GM19099 (cell line): Measurements from ENCODE around the gene DAB1.

Source experiments
- POLR2A ChIP-seq: IDR thresholded peaks from 3 replicates; pipeline ENCODE4 v1.6.1; 2011; ENCODE audit warnings: low read depth; ENCODE audit not compliant: insufficient read length; ENCODE audit errors: extremely low read depth

The DAB1 gene

DNA sequence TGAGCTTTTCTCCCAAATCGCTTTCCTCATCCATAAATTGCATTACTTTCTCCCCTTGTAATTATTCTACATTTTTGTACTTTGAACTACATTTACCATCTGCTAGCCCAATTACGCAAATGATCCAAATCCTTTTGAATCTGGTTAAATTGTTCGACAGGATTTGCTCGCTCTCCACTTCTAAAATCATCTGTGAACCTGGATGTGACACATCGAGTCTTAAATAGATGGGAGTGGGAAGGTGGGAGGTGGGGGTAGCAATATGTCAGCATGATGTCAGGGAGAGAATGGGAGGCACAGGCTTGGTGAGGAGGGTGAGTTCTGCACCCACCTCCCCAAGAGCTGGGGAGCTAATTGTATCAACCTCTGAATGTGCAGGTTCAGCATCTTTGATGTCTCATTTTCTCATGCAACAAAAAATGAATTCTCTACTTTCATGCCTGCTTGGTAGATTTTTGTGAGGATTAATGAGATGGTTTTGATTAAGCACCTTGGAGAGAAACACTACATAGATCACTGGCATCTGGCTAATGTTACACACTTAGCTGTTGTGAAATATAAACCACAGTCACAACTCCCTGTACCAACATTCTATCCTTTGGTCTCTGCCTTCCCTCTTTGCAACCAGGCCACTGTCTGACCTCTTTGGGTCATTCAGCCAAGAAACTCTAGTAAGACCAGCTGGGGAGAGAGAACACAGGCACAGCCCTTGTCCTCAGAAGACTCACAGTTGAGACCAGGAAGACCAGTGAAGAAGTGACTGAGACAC, 165.1 kb downstream of the DAB1 start:
- no peak for TF ChIP-seq POLR2A

DNA sequence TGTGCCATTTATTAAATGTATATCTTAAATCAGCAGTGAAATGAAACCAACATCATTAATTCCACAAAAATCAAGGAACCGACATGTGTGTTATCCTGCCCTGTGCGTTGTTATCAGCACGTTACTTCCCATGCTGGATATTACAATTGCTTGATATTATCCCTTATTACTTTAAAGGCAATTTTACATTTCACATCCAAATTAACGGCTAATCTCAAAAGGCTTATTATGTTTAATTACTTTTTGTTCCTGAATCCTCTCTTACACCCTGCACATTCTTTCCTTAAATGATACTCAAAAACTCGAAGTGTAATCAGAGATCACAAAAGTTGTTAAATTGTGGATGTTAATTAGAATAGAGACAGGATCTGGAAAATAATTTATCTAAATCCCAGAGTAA, 167.9 kb downstream of the DAB1 start:
- TF ChIP-seq POLR2A = no peak

- no peak for TF ChIP-seq POLR2A
These were observed 169.8 kb downstream of the DAB1 start for GRCh38 chr1:57254022-57254421.

- no peak for TF ChIP-seq POLR2A
These were observed 171.1 kb downstream of the DAB1 start for GRCh38 chr1:57252597-57253294.

- TF ChIP-seq POLR2A = no peak
These were observed 173.8 kb downstream of the DAB1 start for GRCh38 chr1:57250021-57250420.

DNA sequence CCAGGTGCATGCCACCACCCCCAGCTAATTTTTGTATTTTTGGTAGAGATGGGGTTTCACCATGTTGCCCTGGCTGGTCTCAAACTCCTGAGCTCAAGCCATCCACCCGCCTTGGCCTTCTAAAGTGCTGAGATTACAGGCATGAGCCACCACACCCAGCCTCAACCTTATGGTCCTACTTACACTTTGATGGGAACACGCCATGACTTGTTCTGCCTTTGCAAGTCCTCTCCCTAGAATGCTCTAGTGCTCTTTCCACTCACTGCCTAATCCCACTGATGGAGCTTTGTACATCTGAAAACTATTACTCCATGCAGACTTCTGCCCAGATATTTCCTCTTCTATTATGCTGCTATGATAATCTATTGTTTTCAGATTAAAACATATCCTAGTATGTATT, 174.3 kb downstream of the DAB1 start:
- no peak for TF ChIP-seq POLR2A

GRCh38 chr1:57248830-57249229, 175.0 kb downstream of the DAB1 start:
- TF ChIP-seq POLR2A = no peak

- TF ChIP-seq POLR2A = no peak
These were observed 185.6 kb downstream of the DAB1 start for GRCh38 chr1:57238233-57238781.

DNA sequence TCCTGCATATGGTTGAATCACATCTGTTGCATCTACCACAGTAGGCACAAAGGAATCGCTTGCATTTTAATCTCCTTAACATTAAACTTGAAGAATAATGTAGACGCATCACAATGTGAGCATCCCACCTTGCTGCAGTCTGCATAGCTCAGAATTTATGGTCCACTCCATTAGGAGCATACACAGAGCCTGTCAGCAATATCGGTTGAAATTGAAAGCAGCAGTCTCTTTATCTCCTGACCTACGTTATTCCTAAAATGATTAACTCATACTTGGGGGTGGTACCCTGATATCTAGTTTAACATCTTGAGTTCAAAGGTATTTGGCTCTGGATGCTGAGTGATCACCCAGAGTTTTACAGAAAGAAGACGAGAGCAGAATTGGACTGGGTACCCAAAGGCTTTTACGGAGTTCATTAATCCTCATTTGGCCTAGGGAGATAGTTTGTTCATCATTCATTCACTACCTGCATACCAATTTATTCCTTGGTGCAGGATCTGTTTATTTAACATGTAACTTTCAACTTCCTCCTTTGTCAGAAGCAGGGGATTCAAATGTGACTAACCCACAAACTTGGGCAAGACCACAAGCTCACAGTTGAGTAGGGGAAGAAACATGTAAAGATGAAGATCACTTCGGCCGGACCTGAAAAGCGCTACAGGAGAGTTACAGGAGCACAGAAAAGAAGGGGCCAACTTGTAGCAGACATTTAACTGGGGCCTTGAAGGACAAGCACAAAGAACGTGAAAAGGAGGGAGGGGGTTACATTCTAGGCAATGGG, 187.9 kb downstream of the DAB1 start:
- no peak for TF ChIP-seq POLR2A

GRCh38 chr1:57234459-57234858, 189.4 kb downstream of the DAB1 start:
- no peak for TF ChIP-seq POLR2A

DNA sequence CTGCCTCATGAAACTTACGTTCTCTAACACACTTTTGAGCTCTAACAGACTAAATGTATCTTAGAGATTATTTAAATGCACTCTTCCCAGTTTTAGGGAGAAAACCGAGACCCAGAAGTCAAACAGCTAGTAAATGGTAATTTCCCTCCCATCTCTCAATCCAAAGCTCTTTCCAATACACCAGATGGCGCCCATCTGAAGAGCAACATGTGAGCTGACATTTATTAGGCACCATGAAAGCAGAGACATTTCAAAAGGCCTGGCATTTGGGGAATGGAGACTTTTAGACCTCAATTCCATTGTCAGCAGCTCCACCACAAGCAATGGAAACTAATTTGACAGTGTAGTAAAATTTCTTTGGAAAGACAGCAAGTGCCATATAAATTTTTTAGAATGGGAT, 191.4 kb downstream of the DAB1 start:
- no peak for TF ChIP-seq POLR2A

DNA sequence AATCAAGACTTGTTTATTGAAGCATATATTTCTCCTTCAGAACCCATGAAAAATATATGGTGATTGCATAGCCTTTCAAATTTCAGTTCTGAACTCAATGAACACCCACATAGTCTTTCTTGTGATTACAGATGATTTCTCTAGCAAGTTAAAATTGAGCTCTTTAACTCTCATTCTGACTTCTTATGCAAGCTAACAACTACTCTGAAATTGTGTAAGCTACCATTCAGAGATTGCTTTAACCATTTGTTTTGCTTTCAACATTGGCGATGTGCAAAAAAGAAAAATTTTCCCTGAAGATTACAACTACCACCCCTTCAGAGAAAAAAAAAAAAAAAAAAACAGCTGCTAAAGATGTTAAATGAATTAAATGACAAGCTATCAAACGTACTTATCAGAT, 193.9 kb downstream of the DAB1 start:
- no peak for TF ChIP-seq POLR2A

GRCh38 chr1:57229076-57229475, 194.8 kb downstream of the DAB1 start:
- no peak for TF ChIP-seq POLR2A

DNA sequence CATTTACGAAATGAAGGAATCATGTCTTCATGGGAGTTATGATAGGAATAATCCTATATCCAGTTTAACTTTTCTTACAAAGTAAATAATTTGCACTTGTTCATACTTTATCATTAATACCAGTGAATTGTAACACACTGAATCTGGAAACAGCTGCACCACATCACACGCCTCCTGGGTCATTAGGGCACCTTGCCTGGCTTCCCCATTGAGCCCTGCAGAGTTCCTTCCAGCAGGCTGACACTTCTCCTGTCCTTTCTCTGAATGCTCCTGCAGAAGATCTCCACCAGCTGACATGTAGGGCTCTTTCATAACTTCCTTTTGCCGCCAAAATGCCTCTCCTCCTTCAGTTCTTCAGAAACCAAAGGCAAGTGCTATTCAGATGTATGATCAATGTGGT, 201.1 kb downstream of the DAB1 start:
- no peak for TF ChIP-seq POLR2A

GRCh38 chr1:57222307-57222706, 201.6 kb downstream of the DAB1 start:
- no peak for TF ChIP-seq POLR2A
